OCI-LY7 (cell line): Measurements from ENCODE around the gene COL6A6. TPM values are rescaled to one million over a fixed set of nuclear protein-coding genes. Genes with fewer than 3 reads are reported as not detected.

Experiments used
- total RNA-seq, 2 experiments: library from RNA; depleted of rRNA in 1 of 2; stranded (reverse); fragments of >200 nt in 1 of 2; shearing (Covaris generic) in 1 of 2; gene quantifications; 2 replicates each; pipeline ENCODE4 v1.2.3, GENCODE V29; 2014 to 2022

COL6A6 gene
- total RNA-seq, 2 experiments from 2014 or later: not detected

Other genes with a start within 250 kb of the COL6A6 start
- gene COL6A5, start 171.5 kb upstream of the COL6A6 start, total RNA-seq (2014; rRNA removed; shearing (Covaris generic)): not detected in 2 replicates
- not detected in 2 replicates for gene COL6A5, start 171.5 kb upstream of the COL6A6 start, total RNA-seq (2022)
- gene PIK3R4, start 229.7 kb downstream of the COL6A6 start, total RNA-seq (2014; rRNA removed; shearing (Covaris generic)): 25.0 and 30.3 TPM in 2 replicates
- gene PIK3R4, start 229.7 kb downstream of the COL6A6 start, total RNA-seq (2022): 26.5 and 28.7 TPM in 2 replicates